ENCODE measurements around the gene SIGLEC6. TPM values are rescaled to one million over a fixed set of nuclear protein-coding genes. Genes with fewer than 3 reads are reported as not detected.

Gene SIGLEC6
- total RNA-seq, 1 donor from 2014 or later, result 6.6 TPM

DNA sequence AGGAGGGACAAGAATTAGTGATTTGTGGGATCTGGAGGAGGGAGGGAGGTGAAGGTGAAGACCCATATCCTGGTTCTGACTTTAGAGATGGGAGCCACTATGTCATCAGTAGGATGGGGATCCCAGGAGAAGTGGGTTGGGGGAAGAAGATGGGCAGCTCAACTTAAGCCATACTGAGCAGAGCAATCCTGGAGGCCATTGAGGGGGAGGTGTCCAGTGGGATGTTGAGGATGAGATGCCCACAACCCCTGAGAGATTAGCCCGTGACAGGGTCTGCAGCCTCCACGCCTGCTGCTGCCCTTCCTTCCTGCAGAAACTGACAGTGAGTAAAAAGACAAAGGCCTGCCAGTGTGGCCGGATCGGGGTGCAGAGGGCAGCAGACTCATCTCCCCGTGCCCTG lies 11.2 kb upstream of the SIGLEC6 start:
- TF ChIP-seq, protein P1, sequence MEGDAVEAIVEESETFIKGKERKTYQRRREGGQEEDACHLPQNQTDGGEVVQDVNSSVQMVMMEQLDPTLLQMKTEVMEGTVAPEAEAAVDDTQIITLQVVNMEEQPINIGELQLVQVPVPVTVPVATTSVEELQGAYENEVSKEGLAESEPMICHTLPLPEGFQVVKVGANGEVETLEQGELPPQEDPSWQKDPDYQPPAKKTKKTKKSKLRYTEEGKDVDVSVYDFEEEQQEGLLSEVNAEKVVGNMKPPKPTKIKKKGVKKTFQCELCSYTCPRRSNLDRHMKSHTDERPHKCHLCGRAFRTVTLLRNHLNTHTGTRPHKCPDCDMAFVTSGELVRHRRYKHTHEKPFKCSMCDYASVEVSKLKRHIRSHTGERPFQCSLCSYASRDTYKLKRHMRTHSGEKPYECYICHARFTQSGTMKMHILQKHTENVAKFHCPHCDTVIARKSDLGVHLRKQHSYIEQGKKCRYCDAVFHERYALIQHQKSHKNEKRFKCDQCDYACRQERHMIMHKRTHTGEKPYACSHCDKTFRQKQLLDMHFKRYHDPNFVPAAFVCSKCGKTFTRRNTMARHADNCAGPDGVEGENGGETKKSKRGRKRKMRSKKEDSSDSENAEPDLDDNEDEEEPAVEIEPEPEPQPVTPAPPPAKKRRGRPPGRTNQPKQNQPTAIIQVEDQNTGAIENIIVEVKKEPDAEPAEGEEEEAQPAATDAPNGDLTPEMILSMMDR (IDR thresholded peaks at IDR 0.05), result no peak
- H3K4me3 ChIP-seq, result no peak overlapping the region
- DNase-seq (ENCODE audit: low spot score in 2 of 2), result no peak

DNA sequence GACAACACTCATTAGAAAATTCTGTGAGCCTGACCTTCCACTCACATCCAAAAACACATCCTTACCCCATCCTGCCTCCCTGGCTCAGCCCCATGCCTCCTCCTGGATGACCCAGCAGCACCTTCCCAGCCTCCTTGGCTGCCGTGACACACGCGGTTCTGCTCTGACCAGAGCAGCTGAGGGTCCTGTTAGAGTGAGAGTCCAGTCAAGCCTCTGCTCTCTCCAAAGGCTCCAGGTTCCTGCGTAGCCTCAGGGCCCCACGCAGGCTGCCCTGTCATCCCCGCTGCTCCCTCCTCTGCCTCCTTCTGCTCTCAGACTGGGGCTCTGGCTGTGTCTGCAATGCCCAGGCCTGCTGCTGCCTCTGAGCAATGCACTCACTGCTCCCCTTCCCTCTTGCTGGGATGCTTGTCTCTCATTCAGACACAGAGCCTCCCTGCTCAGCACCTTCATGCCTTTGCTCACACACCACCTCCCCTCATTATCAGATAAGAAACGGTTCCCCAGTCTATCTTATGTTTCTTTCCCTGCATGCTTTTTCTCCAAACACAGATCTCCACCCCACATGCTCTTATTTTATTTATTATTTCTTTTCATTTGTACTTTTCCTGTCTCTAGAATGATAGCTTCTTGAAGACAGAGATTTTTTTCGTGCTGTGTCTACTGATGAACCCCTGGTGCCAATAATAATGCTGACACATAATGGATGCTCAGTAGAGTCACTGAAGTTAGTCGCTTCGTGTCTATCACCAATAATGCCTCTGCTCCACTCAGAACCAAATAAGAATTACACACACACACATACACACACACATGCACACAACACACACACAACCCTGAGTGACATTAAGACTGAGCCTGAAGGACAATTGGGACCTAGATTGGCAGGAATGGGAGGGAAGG lies 10.2 kb upstream of the SIGLEC6 start:
- intact Hi-C loops (cut with DNase I), result no loop called here
- TF ChIP-seq, protein P1 (IDR thresholded peaks at IDR 0.05), result no peak
- Histone ChIP-seq H3K4me1 (no peaks in the 10 kb centered on the region), H3K27me3 (no peaks in the 10 kb centered on the region), H3K36me3 (no peaks in the 10 kb centered on the region), H3K27ac (no peak overlapping the region), H3K9me3 (no peaks in the 10 kb centered on the region), H3K4me3 (no peak overlapping the region)
- DNase-seq (ENCODE audit: low spot score in 2 of 2), result no peak

More for the DNA sequence above, 11.2 kb upstream of the SIGLEC6 start:
- intact Hi-C loops (cut with DNase I), result no loop called here
- Histone ChIP-seq H3K27ac (no peak overlapping the region), H3K36me3 (no peaks in the 10 kb centered on the region), H3K27me3 (no peaks in the 10 kb centered on the region), H3K4me1 (no peaks in the 10 kb centered on the region), H3K9me3 (no peaks in the 10 kb centered on the region)

DNA sequence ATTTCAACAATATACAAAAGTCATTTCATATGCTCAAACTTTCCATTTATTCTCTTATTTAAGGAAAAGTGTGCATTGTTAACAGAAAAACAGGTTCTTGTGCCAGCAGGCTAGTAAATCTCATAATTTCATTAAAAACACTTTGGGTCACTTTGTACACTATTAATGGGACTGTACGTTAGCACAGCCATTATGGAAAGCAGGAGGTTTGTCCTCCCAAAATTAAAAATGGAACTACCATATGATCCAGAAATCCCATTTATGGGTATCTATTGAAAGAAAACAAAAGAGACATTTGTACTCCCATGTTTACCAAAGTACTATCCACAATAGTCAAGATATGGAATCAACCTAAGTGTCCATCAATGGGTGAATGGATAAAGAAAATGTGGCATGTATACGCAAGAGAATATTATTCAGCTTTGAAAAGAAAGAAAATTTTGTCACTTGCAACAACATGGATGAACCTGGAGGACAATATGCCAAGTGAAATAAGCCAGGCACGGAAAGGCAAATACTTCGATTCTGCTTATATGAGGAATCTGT lies 8.4 kb upstream of the SIGLEC6 start:
- H3K4me3 ChIP-seq, result no peak overlapping the region
- no peaks in the 10 kb centered on the region for H3K27me3 ChIP-seq
- intact Hi-C loops (cut with DNase I), result no loop called here
- DNase-seq (ENCODE audit: low spot score in 2 of 2), result no peak
- no peak overlapping the region for H3K27ac ChIP-seq
- TF ChIP-seq, protein P1 (IDR thresholded peaks at IDR 0.05), result no peak
- H3K9me3 ChIP-seq, result peaks cover 0 to 11% of the 10 kb centered on the region in 2 donors
- no peaks in the 10 kb centered on the region for H3K36me3 ChIP-seq
- H3K4me1 ChIP-seq, result no peaks in the 10 kb centered on the region

DNA sequence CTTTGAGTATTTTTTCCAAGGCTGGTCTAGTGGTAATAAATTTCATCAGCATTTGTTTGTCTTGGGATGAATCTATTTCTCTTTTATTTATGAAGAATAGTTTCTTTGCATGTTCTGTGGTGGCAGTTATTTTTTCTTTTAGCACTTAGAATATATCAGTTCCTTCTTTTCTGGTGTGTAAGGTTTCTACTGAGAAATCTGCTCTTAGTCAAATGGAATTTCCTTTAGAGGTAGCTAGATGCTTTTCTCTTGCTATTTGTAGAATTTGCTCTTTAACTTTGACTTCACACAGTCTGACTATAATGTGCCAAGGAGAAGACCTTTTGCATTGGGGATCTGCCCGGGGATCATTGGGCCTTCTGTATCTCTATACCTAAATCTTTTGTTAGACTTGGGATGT lies 4.1 kb upstream of the SIGLEC6 start:
- intact Hi-C loops (cut with DNase I), result no loop called here
- no peak for DNase-seq (ENCODE audit: low spot score in 2 of 2)
- TF ChIP-seq, protein P1 (IDR thresholded peaks at IDR 0.05), result no peak
- Histone ChIP-seq H3K36me3 (no peaks in the 10 kb centered on the region), H3K27me3 (no peaks in the 10 kb centered on the region), H3K27ac (no peak overlapping the region), H3K9me3 (peaks cover 0 to 15% of the 10 kb centered on the region in 2 donors), H3K4me1 (no peaks in the 10 kb centered on the region), H3K4me3 (no peak overlapping the region)

DNA sequence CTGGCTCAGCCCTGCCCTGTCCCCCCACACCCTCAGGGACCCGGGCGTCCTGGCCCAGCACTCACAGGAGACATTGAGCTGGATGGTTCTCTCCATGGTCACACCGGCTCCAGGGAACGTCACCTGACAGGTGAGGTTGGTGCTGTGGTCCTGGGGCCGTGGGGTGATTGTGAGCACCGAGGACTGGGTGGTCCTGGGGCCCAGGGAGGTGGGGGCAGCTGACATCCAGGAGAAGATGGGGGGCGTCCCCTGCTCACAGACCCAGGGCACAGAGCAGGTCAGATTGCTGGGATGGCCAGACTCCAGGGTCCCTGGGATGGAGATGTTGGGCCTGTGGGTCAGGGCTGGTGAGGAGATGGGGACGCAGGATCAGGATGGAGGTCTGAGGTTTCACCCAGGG lies 854 bp downstream of the SIGLEC6 start:
- peaks cover 0 to 9% of the 10 kb centered on the region in 2 donors for H3K9me3 ChIP-seq
- DNase-seq (ENCODE audit: low spot score in 2 of 2), result no peak
- TF ChIP-seq, protein P1 (IDR thresholded peaks at IDR 0.05), result no peak
- intact Hi-C loops (cut with DNase I), result no loop called here
- no peak overlapping the region for H3K4me3 ChIP-seq
- no peaks in the 10 kb centered on the region for H3K36me3 ChIP-seq
- no peaks in the 10 kb centered on the region for H3K4me1 ChIP-seq
- H3K27me3 ChIP-seq, result no peaks in the 10 kb centered on the region
- H3K27ac ChIP-seq, result no peak overlapping the region

Measured in ascending aorta (tissue), 2 donors.